ENCODE results near the gene WNT9B. TPM values are rescaled to one million over a fixed set of nuclear protein-coding genes. Genes with fewer than 3 reads are reported as not detected.

WNT9B gene
- total RNA-seq, 1 donor from 2014 or later = not detected

DNA sequence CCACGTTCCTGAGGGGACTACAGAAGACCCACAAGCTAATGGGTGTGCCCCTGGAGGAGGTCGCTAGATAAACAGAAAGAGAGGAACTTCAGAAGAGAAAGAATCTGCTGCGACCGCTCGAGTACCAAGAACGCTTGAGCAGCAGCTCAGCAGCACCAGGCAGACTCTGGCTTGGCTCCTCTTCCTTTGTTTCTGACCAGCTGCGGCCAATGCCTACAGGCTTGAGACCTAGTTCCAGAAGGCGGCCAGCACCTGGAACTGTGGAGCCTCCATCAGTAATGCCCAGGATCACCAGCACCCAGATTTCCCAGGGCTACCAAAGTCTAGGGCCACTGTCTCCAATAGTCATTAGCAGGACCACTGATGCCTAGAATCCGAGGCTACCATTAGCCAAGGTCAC, 45.6 kb downstream of the WNT9B start:
- H3F3A ChIP-seq (ENCODE audit: low read depth) = no peaks in the 10 kb centered on the region
- no peak overlapping the region for H3K4me3 ChIP-seq
- no peaks in the 10 kb centered on the region for H3K36me3 ChIP-seq
- no peak overlapping the region for H3K4me2 ChIP-seq
- H3K27me3 ChIP-seq = no peaks in the 10 kb centered on the region
- Mint-ChIP-seq H3K27ac (no peak overlapping the region), H3K4me3 (no peak overlapping the region), H3K36me3 (no peaks in the 10 kb centered on the region), H3K9me3 (peaks cover 2% of the 10 kb centered on the region), H3K4me1 (no peaks in the 10 kb centered on the region), H3K27me3 (ENCODE audit: insufficient read depth, low read depth) (peaks cover 8% of the 10 kb centered on the region)
- no peaks in the 10 kb centered on the region for H4K20me1 ChIP-seq (ENCODE audit: low read depth)
- TF ChIP-seq, protein P1, sequence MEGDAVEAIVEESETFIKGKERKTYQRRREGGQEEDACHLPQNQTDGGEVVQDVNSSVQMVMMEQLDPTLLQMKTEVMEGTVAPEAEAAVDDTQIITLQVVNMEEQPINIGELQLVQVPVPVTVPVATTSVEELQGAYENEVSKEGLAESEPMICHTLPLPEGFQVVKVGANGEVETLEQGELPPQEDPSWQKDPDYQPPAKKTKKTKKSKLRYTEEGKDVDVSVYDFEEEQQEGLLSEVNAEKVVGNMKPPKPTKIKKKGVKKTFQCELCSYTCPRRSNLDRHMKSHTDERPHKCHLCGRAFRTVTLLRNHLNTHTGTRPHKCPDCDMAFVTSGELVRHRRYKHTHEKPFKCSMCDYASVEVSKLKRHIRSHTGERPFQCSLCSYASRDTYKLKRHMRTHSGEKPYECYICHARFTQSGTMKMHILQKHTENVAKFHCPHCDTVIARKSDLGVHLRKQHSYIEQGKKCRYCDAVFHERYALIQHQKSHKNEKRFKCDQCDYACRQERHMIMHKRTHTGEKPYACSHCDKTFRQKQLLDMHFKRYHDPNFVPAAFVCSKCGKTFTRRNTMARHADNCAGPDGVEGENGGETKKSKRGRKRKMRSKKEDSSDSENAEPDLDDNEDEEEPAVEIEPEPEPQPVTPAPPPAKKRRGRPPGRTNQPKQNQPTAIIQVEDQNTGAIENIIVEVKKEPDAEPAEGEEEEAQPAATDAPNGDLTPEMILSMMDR (IDR thresholded peaks at IDR 0.05) = no peak
- no peak for TF ChIP-seq EZH2 (IDR thresholded peaks at IDR 0.05)
- TF ChIP-seq EZH2phosphoT487 (IDR thresholded peaks at IDR 0.05) = no peak
- no peak for DNase-seq (ENCODE audit: low spot score)
- no peak overlapping the region for H2AFZ ChIP-seq (replicated peaks)
- no peaks in the 10 kb centered on the region for H3K79me2 ChIP-seq (ENCODE audit: low read depth)
- H3K4me1 ChIP-seq = peaks cover 3% of the 10 kb centered on the region
- no peaks in the 10 kb centered on the region for H3K9me3 ChIP-seq (ENCODE audit: low read depth)
- no peak overlapping the region for H3K27ac ChIP-seq
- H3K9ac ChIP-seq = no peak overlapping the region

DNA sequence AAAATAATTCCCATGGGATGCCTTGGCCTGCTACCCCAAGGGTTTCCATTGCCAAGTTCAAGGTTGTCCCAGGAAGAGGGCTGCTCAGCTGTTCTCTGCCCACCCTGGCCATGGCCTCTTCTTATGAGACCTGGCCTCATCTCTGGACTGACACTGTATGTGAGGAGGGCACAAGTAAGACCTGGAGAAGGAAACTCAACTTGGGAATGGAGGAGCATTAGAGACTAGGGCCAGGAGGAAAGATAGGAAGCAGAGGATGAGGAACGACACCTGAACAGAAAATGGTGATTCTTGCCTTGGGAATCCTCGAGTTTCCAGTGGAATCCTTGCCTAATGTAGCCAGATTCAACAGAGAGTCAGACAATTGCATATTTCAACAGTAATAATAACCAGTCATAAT, 47.0 kb downstream of the WNT9B start:
- Histone ChIP-seq H3F3A (ENCODE audit: low read depth) (no peaks in the 10 kb centered on the region), H2AFZ (replicated peaks) (no peak overlapping the region), H3K9ac (no peak overlapping the region), H3K36me3 (no peaks in the 10 kb centered on the region), H3K79me2 (ENCODE audit: low read depth) (no peaks in the 10 kb centered on the region), H3K4me2 (no peak overlapping the region), H3K4me1 (peaks cover 3% of the 10 kb centered on the region), H3K27me3 (no peaks in the 10 kb centered on the region), H3K4me3 (no peak overlapping the region), H4K20me1 (ENCODE audit: low read depth) (no peaks in the 10 kb centered on the region), H3K9me3 (ENCODE audit: low read depth) (no peaks in the 10 kb centered on the region), H3K27ac (no peak overlapping the region)
- DNase-seq (ENCODE audit: low spot score) = no peak
- TF ChIP-seq, protein P1 (IDR thresholded peaks at IDR 0.05) = no peak
- no peak for TF ChIP-seq EZH2phosphoT487 (IDR thresholded peaks at IDR 0.05)
- TF ChIP-seq EZH2 (IDR thresholded peaks at IDR 0.05) = no peak
- Mint-ChIP-seq H3K4me3 (peak overlapping the region; percentile 0), H3K36me3 (no peaks in the 10 kb centered on the region), H3K4me1 (no peaks in the 10 kb centered on the region), H3K27ac (no peak overlapping the region), H3K27me3 (ENCODE audit: insufficient read depth, low read depth) (peaks cover 8% of the 10 kb centered on the region), H3K9me3 (peaks cover 2% of the 10 kb centered on the region)

DNA sequence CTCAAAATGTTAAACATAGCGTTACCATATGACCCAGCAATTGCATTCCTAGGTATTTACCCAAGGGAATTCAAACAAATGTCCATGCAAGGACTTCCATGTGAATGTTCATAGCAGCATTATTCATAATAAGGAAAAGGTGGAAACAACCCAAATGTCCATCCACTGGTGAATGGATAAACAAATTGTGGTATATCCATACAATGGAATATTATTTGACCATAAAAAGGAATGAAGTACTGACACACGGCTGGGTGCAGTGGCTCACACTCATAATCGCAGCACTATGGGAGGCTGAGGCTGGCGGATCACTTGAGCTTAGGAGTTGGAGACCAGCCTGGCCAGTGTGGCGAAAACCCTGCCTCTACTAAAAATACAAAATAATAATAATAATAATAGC, 47.5 kb downstream of the WNT9B start:
- Histone ChIP-seq H3F3A (ENCODE audit: low read depth) (no peaks in the 10 kb centered on the region), H4K20me1 (ENCODE audit: low read depth) (no peaks in the 10 kb centered on the region), H3K79me2 (ENCODE audit: low read depth) (no peaks in the 10 kb centered on the region), H3K4me1 (peaks cover 3% of the 10 kb centered on the region), H3K27me3 (no peaks in the 10 kb centered on the region), H3K27ac (no peak overlapping the region), H3K4me2 (no peak overlapping the region), H3K4me3 (no peak overlapping the region), H3K9me3 (ENCODE audit: low read depth) (no peaks in the 10 kb centered on the region), H3K36me3 (no peaks in the 10 kb centered on the region), H3K9ac (no peak overlapping the region), H2AFZ (replicated peaks) (no peak overlapping the region)
- no peaks in the 10 kb centered on the region for H3K4me1 Mint-ChIP-seq
- no peak for TF ChIP-seq EZH2 (IDR thresholded peaks at IDR 0.05)
- TF ChIP-seq, protein P1 (IDR thresholded peaks at IDR 0.05) = no peak
- no peak for TF ChIP-seq EZH2phosphoT487 (IDR thresholded peaks at IDR 0.05)
- no peak for DNase-seq (ENCODE audit: low spot score)
- no peak overlapping the region for H3K4me3 Mint-ChIP-seq
- H3K27me3 Mint-ChIP-seq (ENCODE audit: insufficient read depth, low read depth) = peaks cover 8% of the 10 kb centered on the region
- no peak overlapping the region for H3K27ac Mint-ChIP-seq
- H3K9me3 Mint-ChIP-seq = peaks cover 2% of the 10 kb centered on the region
- H3K36me3 Mint-ChIP-seq = no peaks in the 10 kb centered on the region
